Inflammatory macrophage treated with lipopolysaccharide for 4 hours (primary cell): ENCODE results near the gene MOB3A.
A peak's percentile ranks its signal among the peaks of the same experiment; 100 is the strongest.

Source experiments
- DNase-seq: peaks from one replicate; pipeline ENCODE4 v3.0.0-alpha.2; 2020

Gene MOB3A

DNA sequence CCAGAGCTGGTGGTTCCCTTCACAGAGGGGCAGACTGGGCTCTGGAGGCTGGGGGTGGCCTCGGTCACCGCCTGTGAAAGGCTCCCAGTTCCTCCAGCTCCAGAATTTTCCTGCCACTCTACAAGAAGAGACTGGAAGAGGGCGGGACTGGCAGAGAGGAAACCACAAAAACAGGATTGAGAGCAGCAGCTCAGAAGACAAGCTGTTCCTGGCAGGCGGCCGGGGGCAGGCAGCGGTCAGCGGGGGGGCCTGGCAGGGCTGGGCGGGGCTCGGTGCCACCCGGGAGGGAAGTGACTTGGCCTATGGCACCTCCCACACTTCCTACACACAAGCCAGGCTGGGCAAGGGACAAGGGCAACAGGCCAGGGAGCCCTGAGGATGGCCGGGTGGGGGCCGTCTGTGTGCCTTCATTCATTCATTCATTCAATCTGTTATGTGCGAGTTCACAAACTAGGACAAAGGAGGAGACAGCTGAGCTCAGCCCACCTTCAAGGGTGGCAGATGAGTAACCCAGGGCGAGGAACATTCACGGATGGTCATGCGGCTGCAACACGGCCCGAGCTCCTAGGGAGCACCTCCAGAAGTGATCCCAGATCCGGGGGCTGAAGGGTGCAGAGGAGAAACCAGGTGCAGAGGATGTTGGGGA lies 63.7 kb downstream of the MOB3A start:
- DNase-seq: peak; percentile 85

DNA sequence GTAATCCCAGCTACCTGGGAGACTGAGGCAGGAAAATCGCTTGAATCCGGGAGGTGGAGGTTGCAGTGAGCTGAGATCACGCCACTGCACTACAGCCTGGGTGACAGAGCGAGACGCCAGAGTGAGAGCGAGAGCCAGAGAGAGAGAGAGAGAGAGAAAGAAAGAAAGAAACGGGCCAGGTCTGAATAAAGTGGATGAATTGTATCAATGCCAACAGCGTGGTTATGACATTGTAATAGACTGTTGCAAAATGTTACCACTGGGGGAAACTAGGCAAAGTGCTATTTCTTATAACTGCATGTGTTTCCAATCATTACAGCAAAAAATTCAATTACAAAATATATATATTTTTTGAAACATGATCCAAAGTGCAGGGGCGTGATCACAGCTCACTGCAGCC lies 68.8 kb downstream of the MOB3A start:
- DNase-seq: peak; percentile 28

DNA sequence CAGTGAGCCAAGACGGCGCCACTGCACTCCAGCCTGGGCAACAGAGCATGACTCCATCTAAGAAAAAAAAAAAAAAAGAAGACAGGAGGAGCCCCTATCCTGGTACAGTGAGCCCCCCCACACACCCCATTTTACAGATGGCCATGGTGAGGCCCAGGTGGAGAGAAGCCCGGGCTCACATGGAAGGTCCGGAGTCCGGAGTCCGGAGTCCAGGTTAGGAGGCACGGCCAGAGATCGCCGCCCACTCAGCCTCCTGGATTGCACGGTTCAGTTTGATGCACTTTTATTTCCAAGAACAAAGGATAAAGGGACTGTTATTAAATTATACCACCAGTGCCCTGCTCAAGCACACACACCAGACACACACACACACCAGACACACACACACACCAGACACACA lies 69.4 kb downstream of the MOB3A start:
- DNase-seq: no peak

DNA sequence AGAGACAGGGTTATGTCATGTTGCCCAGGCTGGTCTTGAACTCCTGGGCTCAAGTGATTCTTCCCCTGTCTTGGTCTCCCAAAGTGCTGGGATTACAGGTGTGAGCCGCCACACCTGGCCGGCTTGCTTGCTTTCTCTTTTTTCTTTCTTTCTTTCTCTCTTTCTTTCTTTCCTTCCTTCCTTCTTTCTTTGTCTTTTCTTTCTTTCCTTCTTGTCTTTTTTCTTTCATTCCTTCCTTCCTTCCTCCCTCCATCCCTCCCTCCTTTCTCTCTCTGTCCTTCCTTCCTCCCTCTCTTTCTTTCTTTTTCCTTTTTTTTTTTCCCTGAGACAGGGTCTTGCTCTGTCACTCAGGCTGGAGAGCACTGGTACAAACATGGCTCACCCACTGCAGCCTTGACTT lies 73.8 kb downstream of the MOB3A start:
- no peak for DNase-seq

DNA sequence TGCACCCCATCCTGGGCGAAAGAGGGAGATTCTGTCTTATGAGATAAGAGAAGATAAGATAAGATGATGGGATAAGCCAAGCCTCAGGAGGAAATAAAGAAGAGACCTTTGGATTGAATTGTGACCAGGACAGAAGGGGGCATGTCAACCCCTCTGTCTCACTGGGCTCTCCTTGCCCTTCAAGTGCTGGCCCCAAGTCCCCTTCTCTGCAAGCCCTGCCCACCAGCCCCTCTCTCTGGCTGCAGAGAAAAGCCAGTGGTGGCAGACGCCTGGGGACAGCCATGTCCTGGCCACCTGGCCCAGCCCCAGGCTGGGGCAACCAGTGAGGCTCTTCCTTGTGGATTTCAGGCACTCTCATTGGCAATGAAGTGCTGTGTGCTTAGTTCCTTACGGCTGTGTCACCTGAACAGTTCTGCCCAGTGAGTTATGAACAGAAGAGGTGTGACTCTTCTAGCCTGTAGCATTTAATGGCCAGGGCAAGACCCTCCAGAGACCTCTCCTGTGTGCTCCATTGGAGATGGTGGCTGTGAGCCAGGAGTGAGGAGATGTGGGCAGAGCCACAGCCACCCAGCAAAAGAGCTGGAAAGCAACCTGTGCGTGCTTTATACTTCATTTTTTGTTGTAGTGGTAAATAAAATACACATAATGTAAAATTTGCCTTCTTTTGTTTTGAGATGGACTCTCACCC lies 74.5 kb downstream of the MOB3A start:
- DNase-seq: no peak
